HG03196 (cell line): ENCODE data around the gene USP22.

Experiments
- ATAC-seq: cut with Tn5 transposase; IDR thresholded peaks from one replicate; pipeline ENCODE4 v1.9.1; 2021; ENCODE audit not compliant: unreplicated experiment

Gene USP22

GRCh38 chr17:20960871-20961270 lies 81.9 kb downstream of the USP22 start:
- no peak for ATAC-seq

GRCh38 chr17:20955427-20956323 lies 87.1 kb downstream of the USP22 start:
- no peak for ATAC-seq

DNA sequence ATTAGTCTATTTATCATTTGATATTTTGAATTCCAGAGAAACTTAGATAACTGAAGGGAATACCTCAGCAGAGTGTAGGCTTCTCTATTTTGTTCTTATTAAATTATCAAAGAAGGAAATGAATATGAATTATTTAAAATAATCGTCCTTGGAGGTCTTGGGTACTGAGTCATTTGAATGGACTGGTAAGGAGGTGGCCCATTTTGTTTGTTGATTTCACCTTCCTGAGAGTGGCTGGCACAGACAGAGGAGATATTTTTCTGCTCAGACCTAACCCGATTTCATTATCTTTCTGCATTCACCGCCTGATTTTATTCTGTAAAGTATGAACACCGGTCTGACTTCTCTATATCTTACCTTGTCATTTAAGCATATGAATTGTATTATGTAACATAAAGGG lies 88.0 kb downstream of the USP22 start:
- ATAC-seq = no peak

- no peak for ATAC-seq
Measured at GRCh38 chr17:20952183-20952582, 90.6 kb downstream of the USP22 start.
